Breast epithelium (tissue), 4 donors: Measurements from ENCODE around the gene MAJIN. TPM values are rescaled to one million over a fixed set of nuclear protein-coding genes. Genes with fewer than 3 reads are reported as not detected.

Source experiments
- DNase-seq, 2 donors: peaks; one replicate each; pipeline ENCODE4 v3.0.0-alpha.2; 2019; ENCODE audit warnings: low spot score in 2 of 2
- H3K27ac ChIP-seq, 2 donors: fragments of 200-600 bp; sonication (generic) in 1 of 2; one replicate each; pipeline ENCODE4 v1.5.1; 2016 to 2019; ENCODE audit warnings: mild to moderate bottlenecking in 1 of 2
- H3K27me3 ChIP-seq, 2 donors: fragments of 200-600 bp; sonication (generic) in 1 of 2; one replicate each; pipeline versions ENCODE4 v1.5.1 to v1.6.0; 2017 to 2019; ENCODE audit warnings: control low read depth in 1 of 2, mild to moderate bottlenecking in 1 of 2
- H3K36me3 ChIP-seq: fragments of 200-600 bp; one replicate; pipeline ENCODE4 v1.5.1; 2019
- H3K4me1 ChIP-seq, 2 donors: fragments of 200-600 bp; sonication (generic); one replicate each; pipeline ENCODE4 v1.5.1; 2016 to 2019; ENCODE audit warnings: control low read depth in 1 of 2
- H3K4me3 ChIP-seq, 3 donors: fragments of 200-600 bp; sonication (generic); 1 replicate in 2 of 3; 2 replicates in 1 of 3; pipeline ENCODE4 v1.5.1; 2016 to 2019; ENCODE audit warnings: mild to moderate bottlenecking in 3 of 3, moderate library complexity in 2 of 3
- H3K9me3 ChIP-seq, 2 donors: fragments of 200-600 bp; sonication (generic) in 1 of 2; one replicate each; pipeline ENCODE4 v1.5.1; 2016 to 2019; ENCODE audit warnings: control low read depth in 1 of 2
- CTCF ChIP-seq, 3 donors: fragments of 450-650 bp; IDR thresholded peaks; one replicate each; pipeline ENCODE4 v1.5.1; 2016 to 2017; ENCODE audit warnings: antibody characterized with exemption in 3 of 3, mild to moderate bottlenecking in 3 of 3, moderate library complexity in 3 of 3
- POLR2A ChIP-seq: fragments of 450-650 bp; IDR thresholded peaks from one replicate; pipeline ENCODE4 v1.6.1; 2016; ENCODE audit warnings: antibody characterized with exemption, mild to moderate bottlenecking, moderate library complexity
- POLR2AphosphoS5 ChIP-seq, 3 donors: sonication (generic); formaldehyde crosslinking; IDR thresholded peaks; one replicate each; pipeline ENCODE4 v1.6.1; 2017; ENCODE audit warnings: antibody characterized with exemption in 3 of 3
- intact Hi-C: fragments of 100-400 bp; cut with DNase I; formaldehyde crosslinking; loops from one replicate; pipeline ENCODE4 v1.15.1; 2023; ENCODE audit warnings: low total_unique reads
- total RNA-seq, 3 donors: library from RNA; depleted of rRNA; stranded (reverse); fragments of >200 nt; gene quantifications; one replicate each; pipeline ENCODE4 v1.1.0, GENCODE V29; 2016

Gene MAJIN
- total RNA-seq, 3 donors from 2014 or later, result not detected

DNA sequence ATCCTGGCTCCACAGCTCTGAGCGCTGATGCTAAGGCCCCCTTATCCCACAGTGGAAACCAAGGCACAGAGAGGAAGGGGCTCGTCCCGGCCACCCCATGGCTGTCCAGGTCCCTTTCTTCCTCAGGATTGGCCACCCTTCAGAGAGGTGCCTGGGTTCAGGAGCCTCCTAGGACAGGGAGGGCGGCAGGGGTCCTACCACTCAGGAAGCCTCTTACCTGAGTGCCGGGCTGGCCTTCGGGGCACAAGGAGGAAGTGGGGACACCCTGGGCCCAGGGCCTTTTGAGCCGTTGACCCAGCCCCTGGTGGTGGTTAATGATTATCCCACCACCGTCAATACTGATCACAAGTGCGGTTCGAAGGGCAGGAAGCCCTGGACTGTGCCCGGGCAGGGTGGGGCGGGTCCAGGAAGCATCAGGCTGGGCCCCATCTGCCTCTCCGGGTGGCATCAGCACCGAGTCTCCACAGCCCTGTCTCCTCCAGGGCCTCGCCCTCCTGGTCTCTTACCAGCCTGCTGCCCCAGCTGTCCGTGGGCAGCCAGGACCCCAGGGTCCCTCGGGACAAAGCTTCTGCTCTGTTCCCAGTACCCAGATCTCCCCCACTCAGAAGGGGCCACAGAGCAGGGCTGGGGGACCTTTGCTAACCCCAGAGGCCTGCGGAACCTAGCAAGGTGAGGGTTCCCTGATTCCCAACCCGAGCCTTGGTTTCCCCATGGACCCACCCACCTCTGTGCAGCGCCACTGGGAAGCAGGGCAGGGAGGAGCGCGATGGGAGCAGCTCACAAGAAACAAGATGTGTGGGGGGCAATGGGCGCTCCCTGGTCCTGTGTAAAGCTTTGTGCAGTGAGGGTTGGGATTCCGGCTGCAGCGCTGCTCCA is 78.5 kb downstream of the MAJIN start:
- no peaks in the 10 kb centered on the region for H3K4me1 ChIP-seq
- DNase-seq, result no peak
- no peak for TF ChIP-seq CTCF (IDR thresholded peaks at IDR 0.05)
- TF ChIP-seq POLR2AphosphoS5 (IDR thresholded peaks at IDR 0.05), result no peak
- TF ChIP-seq POLR2A, result no peak
- H3K9me3 ChIP-seq, result no peaks in the 10 kb centered on the region
- no peak overlapping the region for H3K27ac ChIP-seq
- no peak overlapping the region for H3K4me3 ChIP-seq
- no peaks in the 10 kb centered on the region for H3K27me3 ChIP-seq
- intact Hi-C loops, result no loop called here
- H3K36me3 ChIP-seq, result no peaks in the 10 kb centered on the region

DNA sequence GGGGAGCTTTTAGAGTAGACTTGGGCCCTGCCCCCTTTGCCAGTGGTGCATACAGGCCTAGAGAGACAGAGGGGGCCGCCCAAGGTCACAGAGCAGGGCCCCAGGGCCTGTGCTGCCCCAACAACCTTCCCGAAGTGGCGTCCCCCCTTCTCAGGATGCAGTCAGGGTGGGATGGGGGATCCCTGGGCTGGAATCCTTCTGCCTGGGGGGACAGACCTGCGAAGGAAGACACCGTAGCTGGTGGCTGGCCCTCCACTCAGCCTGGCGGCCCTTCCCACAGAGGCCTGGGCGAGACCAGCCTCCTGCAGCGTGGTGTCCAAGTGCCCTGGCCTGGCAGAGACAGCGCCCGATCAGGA is 79.1 kb downstream of the MAJIN start:
- H3K27ac ChIP-seq, result no peak overlapping the region
- H3K4me1 ChIP-seq, result peaks cover 0 to 3% of the 10 kb centered on the region in 2 donors
- H3K4me3 ChIP-seq, result no peak overlapping the region
- no peaks in the 10 kb centered on the region for H3K27me3 ChIP-seq
- no peak for DNase-seq
- intact Hi-C loops, result no loop called here
- no peaks in the 10 kb centered on the region for H3K9me3 ChIP-seq
- H3K36me3 ChIP-seq, result no peaks in the 10 kb centered on the region
- no peak for TF ChIP-seq CTCF (IDR thresholded peaks at IDR 0.05)
- no peak for TF ChIP-seq POLR2AphosphoS5 (IDR thresholded peaks at IDR 0.05)
- TF ChIP-seq POLR2A, result no peak

DNA sequence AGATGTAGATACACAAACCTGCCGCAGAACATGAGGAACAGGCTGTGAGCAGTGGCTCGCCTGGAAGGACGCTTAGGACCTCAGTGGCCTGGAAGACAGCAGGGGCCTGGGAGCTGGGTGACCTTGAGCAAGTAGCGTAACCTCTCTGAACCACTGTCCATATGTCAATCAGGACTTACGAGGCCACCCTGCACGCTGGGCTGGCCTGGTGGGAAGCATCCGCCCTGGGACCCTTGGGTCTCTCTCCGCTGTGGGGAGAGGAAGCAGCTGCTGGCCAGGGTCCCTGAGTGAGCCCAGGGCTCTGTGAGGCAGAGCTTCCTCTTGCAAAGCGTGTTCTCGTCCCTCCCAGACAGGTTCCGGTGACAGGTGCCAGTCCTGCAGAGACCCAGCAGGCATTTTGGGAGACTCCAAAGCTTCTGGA is 79.5 kb downstream of the MAJIN start:
- no peak for DNase-seq
- H3K36me3 ChIP-seq, result no peaks in the 10 kb centered on the region
- no peaks in the 10 kb centered on the region for H3K9me3 ChIP-seq
- intact Hi-C loops, result no loop called here
- H3K27me3 ChIP-seq, result no peaks in the 10 kb centered on the region
- no peak for TF ChIP-seq CTCF (IDR thresholded peaks at IDR 0.05)
- TF ChIP-seq POLR2A, result no peak
- no peak for TF ChIP-seq POLR2AphosphoS5 (IDR thresholded peaks at IDR 0.05)
- H3K4me1 ChIP-seq, result peaks cover 0 to 4% of the 10 kb centered on the region in 2 donors
- no peak overlapping the region for H3K27ac ChIP-seq
- no peak overlapping the region for H3K4me3 ChIP-seq

- TF ChIP-seq POLR2AphosphoS5 (IDR thresholded peaks at IDR 0.05) (no peak), CTCF (IDR thresholded peaks at IDR 0.05) (no peak), POLR2A (no peak)
- no peak for DNase-seq
- no peak overlapping the region for H3K27ac ChIP-seq
- H3K4me1 ChIP-seq, result peaks cover 0 to 4% of the 10 kb centered on the region in 2 donors
- H3K4me3 ChIP-seq, result no peak overlapping the region
- intact Hi-C loops, result no loop called here
- no peaks in the 10 kb centered on the region for H3K9me3 ChIP-seq
- H3K27me3 ChIP-seq, result no peaks in the 10 kb centered on the region
- H3K36me3 ChIP-seq, result no peaks in the 10 kb centered on the region
Measured at GRCh38 chr11:64891880-64892279, 80.0 kb downstream of the MAJIN start.

DNA sequence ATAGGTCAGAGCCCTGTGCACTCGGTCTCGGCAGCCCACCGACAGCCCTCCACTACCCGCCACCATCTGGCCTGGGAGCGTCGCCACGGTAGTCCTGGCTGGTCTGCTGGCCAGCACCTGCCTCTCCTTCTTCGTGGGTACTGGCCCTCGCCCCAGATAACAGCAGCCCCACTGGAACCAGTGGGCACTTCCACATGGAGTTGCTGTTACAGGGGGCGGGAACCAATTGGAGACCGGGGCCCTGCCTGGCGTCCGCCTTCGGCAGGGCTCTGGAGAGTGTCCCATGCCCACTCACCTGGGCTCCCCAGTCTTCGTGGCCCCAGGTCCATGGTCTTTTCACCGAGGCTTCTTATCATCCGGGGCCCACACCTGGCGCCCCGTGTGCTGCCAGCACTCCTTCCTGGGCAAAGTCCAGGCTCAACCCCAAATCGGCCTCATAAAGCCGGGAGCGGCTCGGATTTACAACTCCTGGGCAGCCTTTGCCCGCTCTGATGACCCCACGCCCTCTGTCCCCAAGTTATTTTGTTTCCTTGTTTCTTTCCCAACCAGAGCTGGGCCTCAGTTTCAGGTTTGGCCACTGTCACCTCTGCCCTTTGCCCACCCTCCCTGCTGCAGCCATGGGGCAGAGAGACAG is 80.6 kb downstream of the MAJIN start:
- no peaks in the 10 kb centered on the region for H3K36me3 ChIP-seq
- H3K9me3 ChIP-seq, result no peaks in the 10 kb centered on the region
- H3K4me1 ChIP-seq, result peaks cover 0 to 4% of the 10 kb centered on the region in 2 donors
- no peak for DNase-seq
- no peaks in the 10 kb centered on the region for H3K27me3 ChIP-seq
- intact Hi-C loops, result no loop called here
- TF ChIP-seq CTCF (IDR thresholded peaks at IDR 0.05) (no peak), POLR2AphosphoS5 (IDR thresholded peaks at IDR 0.05) (no peak), POLR2A (no peak)
- H3K27ac ChIP-seq, result no peak overlapping the region
- no peak overlapping the region for H3K4me3 ChIP-seq
